DMS153 (cell line): ENCODE data around the gene ZNF239.
"Not testable (repeated sequence)": the region's sequence is repeated elsewhere in the genome, so short reads cannot be mapped to it uniquely, and the experiment has no call there.

Experiments used
- DNase-seq: peaks from one replicate; lab custom pipeline; 2025; lab: John Stamatoyannopoulos, UW

ZNF239 gene

DNA sequence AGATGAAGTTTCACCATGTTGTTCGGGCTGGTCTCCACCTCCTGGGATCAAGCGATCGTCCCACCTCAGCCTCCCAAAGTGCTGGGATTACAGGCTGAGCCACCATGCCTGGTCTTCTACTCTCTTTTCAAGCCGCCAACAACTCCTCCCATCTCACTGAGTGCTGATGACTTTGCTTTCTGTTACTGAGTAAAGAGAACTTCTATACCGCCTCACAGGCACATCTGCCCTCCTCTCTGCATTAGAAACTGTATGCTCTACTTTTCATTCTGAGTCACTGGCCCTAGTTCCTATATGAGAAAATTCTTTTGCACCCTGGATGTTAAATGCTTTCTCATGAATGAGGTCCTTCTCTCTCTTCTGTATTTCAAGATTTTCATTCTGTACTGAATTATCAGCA is 2.2 kb upstream of the ZNF239 start:
- DNase-seq = no peak

DNA sequence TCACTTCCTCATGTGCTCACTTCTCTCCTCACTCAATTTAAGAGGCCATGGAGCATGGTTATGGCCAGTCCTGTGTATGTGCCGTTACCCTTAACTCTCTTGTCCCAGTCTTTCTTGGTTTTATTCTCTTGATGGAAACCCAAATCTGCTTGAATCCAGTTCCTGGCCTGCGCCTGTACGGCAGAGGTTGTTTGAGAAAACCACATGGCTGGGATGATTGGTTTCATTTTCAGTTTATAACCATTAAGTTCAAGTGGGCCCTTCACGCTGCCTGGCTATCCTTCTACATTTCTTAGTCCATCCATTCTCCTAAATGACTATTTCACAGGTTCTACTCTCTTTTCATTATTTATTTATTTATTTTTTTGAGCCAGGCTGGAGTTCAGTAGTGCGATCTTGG is 1.6 kb upstream of the ZNF239 start:
- no peak for DNase-seq

DNA sequence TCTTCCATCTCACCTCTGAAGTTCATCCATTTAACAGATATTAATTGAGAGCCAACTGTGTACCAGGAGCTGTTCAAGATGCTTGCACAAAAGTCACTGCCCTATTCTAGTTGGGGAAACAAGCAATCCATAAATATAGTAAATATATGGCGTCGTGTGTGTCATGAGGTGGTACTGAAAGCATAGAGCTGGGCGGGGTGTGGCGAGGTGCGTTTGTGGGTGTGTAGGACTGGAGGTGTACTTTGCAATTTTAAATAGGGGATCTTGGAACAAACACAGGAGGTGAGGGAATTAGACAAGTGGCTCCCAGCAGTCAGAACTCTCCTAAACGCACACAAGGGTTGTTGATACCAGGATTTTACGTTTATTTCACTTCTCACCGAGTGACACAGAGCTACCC is 490 bp upstream of the ZNF239 start:
- DNase-seq = no peak

DNA sequence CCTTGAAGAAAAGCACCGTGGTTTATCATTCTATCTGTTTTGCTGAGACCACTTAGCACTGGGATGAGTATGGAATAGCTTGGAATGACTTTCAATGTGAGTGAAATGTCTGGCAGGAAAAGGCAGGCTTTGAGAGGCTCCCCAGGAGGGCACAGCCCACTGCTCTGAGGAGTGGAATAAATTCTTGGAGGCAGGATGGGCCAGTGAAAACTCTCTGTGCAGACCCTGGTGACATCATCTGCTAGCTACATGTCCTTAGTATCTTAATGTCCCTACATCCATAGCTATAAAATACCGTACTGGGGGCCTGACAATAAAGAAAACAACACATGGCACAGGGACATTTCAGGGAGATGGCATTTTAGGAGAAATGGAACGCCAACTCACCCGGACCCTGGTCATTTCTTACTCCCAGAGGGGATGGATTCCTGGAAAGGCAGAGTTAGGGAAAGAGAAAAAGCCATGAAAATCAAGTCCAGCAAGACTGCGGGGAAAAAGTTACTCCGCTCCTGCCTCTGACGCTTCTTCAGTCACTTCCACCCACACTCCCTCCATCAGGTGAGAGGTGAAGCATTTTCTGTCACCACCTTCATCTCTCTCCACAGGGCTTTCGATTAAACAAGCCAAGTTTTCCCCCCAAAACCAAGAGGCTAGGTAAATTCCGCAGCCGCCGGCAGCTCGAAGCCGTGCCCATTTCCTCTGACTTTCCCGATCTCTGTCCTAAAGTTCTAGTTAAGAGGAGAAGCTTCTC is 991 bp downstream of the ZNF239 start:
- no peak for DNase-seq

DNA sequence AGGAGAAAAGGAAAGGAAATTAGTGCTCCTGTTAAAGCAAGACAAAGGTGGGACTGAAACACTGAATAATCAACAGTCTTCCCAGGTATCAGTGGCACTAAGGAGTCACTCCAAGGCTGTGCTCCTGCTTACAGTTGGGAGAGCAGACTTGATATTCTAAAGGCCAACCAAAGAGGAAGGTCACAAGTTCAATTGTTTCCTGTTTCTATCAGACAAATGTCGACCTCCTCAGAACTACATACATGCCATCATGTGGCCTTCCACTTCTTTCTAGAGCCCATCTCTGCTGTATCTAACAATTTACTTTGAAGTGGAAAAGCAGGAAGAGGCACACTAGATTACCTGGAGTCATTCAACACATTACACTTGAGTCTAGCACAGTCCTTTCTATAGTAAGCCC is 3.4 kb downstream of the ZNF239 start:
- no peak for DNase-seq

DNA sequence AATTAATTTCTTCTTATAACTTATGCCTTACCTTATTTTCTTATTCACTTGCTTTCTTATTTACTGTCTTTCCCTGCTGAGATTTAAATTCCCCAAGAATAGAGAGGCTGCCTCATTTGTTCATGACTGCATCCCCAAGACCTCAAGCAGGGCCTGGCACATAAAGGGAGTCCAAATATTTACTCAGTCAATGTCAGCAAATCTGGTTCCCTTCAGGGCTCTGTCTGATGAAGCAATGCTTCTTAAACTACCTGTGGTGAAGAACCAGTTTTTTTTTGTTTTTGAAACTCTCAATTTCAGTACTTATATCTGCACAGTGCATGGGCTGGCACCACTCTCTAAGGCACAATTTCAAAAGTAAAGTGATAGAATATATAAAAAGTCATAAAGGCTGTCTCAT is 4.7 kb downstream of the ZNF239 start:
- no peak for DNase-seq

DNA sequence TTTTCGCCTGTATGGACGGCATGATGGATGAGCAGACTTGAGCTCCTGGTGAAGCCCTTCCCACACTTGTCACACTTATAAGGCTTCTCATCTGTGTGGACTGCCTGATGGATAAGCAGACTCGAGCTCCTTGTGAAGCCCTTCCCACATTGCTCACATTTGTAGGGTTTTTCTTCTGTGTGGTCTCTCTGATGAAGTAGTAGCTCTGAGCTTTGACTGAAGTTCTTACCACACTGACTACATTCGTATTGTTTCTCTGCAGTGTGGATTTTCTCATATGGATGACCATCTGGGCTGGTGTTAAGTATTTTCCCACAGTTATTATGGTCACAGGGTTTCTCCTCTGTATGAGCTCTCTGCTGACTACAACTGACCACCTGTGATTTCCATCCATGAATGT is 17.2 kb downstream of the ZNF239 start:
- no peak for DNase-seq

DNA sequence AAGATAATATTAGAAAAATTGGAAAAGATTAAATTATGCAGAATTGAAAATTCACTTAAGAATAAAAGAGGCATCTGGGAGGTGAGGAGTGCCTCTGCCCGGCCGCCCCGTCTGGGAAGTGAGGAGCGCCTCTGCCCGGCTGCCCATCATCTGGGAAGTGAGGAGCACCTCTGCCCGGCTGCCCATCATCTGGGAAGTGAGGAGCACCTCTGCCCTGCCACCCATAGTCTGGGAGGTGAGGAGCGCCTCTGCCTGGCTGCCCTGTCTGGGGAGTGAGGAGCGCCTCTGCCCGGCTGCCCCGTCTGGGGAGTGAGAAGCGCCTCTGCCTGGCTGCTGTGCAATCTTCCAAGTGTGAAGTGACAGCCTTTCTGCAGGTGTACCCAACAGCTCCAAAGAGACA is 30.7 kb downstream of the ZNF239 start:
- not testable (repeated sequence) for DNase-seq

DNA sequence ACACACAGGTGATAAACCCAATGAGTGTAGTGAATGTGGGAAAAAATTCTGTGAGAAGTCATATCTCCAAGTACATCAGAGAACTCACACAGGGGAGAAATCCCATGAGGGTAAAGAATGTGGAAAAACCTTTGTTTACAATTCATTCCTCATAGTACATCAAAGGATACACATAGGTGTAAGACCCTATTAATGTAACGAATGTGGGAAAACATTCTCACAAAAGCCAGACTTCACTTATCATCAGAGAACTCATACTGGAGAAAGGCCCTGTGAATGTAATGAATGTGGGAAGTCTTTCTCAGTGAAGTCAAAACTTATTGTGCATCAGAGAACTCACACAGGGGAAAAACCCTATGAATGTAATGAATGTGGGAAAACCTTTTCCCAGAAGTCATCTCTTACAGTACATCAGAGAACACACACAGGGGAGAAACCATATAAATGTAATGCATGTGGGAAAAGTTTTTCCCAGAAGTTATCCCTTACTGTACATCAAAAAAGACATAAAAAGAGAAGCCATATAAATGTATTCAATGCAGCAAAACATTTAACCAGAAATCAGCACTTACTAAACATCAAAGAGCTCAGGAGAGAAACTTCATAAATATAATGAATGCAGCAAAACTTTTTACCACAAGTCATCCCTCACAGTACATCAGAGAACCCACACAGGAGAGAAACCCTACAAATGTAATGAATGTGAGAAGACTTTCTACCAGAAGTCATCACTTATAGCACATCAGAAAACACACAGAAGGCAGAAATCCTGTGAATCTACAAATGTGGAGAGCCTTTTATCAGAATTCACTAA is 49.8 kb downstream of the ZNF239 start:
- no peak for DNase-seq
